ENCODE results near the gene TYMP.
"Not testable (repeated sequence)": the region's sequence is repeated elsewhere in the genome, so short reads cannot be mapped to it uniquely, and the experiment has no call there.

Gene TYMP

GRCh38 chr22:50540381-50540780 is 10.6 kb upstream of the TYMP start:
- no peak for DNase-seq (ENCODE audit: low read depth in 3 of 3)

GRCh38 chr22:50537765-50538164 is 8.0 kb upstream of the TYMP start:
- no peak for DNase-seq (ENCODE audit: low read depth in 3 of 3)

GRCh38 chr22:50536226-50536625 is 6.4 kb upstream of the TYMP start:
- no peak for DNase-seq (ENCODE audit: low read depth in 3 of 3)

- no peak for DNase-seq (ENCODE audit: low read depth in 3 of 3)
These were observed 5.3 kb upstream of the TYMP start for GRCh38 chr22:50535113-50535512.

- DNase-seq (ENCODE audit: low read depth in 3 of 3) = not testable (repeated sequence)
These were observed 4.3 kb upstream of the TYMP start for GRCh38 chr22:50533856-50534711.

- DNase-seq (ENCODE audit: low read depth in 3 of 3) = no peak
These were observed 3.3 kb upstream of the TYMP start for GRCh38 chr22:50532824-50533796.

GRCh38 chr22:50531962-50532674 is 2.3 kb upstream of the TYMP start:
- no peak for DNase-seq (ENCODE audit: low read depth in 3 of 3)

GRCh38 chr22:50531546-50531961 is 1.7 kb upstream of the TYMP start:
- DNase-seq (ENCODE audit: low read depth in 3 of 3) = peak in 2 of 3 experiments; percentile 56 to 68

- peak; percentile 72 to 78 (median 77) for DNase-seq (ENCODE audit: low read depth in 3 of 3)
These were observed 1.2 kb upstream of the TYMP start for GRCh38 chr22:50530877-50531545.

GRCh38 chr22:50530580-50530876 is 716 bp upstream of the TYMP start:
- DNase-seq (ENCODE audit: low read depth in 3 of 3) = no peak

- DNase-seq (ENCODE audit: low read depth in 3 of 3) = no peak
These were observed 356 bp downstream of the TYMP start for GRCh38 chr22:50529416-50529896.

- DNase-seq (ENCODE audit: low read depth in 3 of 3) = no peak
These were observed 963 bp downstream of the TYMP start for GRCh38 chr22:50528682-50529415.

- DNase-seq (ENCODE audit: low read depth in 3 of 3) = no peak
These were observed 1.7 kb downstream of the TYMP start for GRCh38 chr22:50527921-50528681.

- DNase-seq (ENCODE audit: low read depth in 3 of 3) = no peak
These were observed 2.7 kb downstream of the TYMP start for GRCh38 chr22:50526834-50527801.

- DNase-seq (ENCODE audit: low read depth in 3 of 3) = peak; percentile 77 to 89 (median 78)
These were observed 3.5 kb downstream of the TYMP start for GRCh38 chr22:50526108-50526833.

GRCh38 chr22:50525858-50526107 is 4.0 kb downstream of the TYMP start:
- DNase-seq (ENCODE audit: low read depth in 3 of 3) = no peak

GRCh38 chr22:50525104-50525857 is 4.5 kb downstream of the TYMP start, which contains the start of gene SCO2:
Gene SCO2, minus strand, starts transcription at chr22:50525598. Its CDS starts 1,187 bp downstream, at chr22:50524411.
- DNase-seq (ENCODE audit: low read depth in 3 of 3) = peak; percentile 97 to 98 (median 97)
